ENCODE data around the gene HSPB1.

DNA sequence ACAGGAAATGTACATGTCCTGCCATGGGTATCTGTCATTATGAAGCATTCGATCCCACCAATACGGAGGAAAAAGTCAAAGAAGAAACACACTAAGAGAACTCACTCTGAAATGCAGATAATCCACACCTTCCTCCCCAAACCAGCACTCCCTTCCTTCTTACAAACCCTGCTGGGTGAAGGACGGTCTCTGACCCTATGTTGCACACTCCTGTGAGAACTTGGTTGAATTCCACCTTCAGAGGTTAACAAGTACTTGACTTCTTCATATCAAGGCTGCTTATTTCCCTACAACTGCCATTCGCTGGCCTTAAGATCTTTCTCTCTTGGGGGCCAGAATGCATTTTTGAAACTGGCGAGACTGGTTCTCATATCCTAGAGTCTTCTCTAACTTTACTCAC is 39.7 kb downstream of the HSPB1 start:
- TF ChIP-seq, protein P1, sequence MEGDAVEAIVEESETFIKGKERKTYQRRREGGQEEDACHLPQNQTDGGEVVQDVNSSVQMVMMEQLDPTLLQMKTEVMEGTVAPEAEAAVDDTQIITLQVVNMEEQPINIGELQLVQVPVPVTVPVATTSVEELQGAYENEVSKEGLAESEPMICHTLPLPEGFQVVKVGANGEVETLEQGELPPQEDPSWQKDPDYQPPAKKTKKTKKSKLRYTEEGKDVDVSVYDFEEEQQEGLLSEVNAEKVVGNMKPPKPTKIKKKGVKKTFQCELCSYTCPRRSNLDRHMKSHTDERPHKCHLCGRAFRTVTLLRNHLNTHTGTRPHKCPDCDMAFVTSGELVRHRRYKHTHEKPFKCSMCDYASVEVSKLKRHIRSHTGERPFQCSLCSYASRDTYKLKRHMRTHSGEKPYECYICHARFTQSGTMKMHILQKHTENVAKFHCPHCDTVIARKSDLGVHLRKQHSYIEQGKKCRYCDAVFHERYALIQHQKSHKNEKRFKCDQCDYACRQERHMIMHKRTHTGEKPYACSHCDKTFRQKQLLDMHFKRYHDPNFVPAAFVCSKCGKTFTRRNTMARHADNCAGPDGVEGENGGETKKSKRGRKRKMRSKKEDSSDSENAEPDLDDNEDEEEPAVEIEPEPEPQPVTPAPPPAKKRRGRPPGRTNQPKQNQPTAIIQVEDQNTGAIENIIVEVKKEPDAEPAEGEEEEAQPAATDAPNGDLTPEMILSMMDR (conservative IDR thresholded peaks at IDR 0.05), result no peak
- TF ChIP-seq ZFX (IDR thresholded peaks at IDR 0.05), result no peak

All from C4-2B (cell line).